Erythroblast (primary cell): ENCODE results near the gene CNTN4.

Experiments
- GATA1 ChIP-seq: IDR thresholded peaks from 2 replicates; pipeline ENCODE4 v1.6.1; 2011; ENCODE audit warnings: low read depth, mild to moderate bottlenecking, control low read depth, low read length, moderate library complexity
- POLR2A ChIP-seq: IDR thresholded peaks from 2 replicates; pipeline ENCODE4 v1.6.1; 2011; ENCODE audit warnings: mild to moderate bottlenecking, low read length

DNA sequence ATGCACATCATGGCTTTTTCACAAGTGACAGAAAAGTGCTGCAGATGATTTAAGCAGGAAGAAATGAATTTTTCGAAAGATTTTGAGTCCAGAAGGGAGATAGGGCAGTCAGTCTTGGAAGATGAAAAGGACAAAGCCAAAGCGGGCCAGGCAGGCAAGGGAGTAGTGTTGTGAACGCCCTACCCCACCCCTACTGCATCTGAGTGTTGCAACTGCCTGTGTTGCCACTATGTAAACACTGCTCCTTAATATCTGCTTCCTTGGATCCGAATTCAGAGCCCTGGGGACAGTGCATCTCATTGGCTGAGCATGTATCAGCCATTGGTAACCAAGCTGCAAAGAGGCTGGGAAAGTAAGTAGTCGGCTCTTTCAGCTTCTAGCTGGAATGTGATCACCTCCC, 39.0 kb downstream of the CNTN4 start:
- TF ChIP-seq POLR2A (no peak), GATA1 (no peak)
